SH-SY5Y (cell line): ENCODE results near the gene ROR1.

Experiments
- GATA2 ChIP-seq: IDR thresholded peaks from 2 replicates; pipeline ENCODE4 v1.6.1; 2011; ENCODE audit warnings: mild to moderate bottlenecking, low read depth, low read length
- GATA3 ChIP-seq: IDR thresholded peaks from 2 replicates; pipeline ENCODE4 v1.6.1; 2011; ENCODE audit warnings: low read depth, mild to moderate bottlenecking, low read length, moderate library complexity

The ROR1 gene

GRCh38 chr1:63773815-63774616, at the start of gene ROR1:
Gene ROR1 (plus strand): TSS chr1:63774017.
- TF ChIP-seq GATA2 (no peak), GATA3 (no peak)

DNA sequence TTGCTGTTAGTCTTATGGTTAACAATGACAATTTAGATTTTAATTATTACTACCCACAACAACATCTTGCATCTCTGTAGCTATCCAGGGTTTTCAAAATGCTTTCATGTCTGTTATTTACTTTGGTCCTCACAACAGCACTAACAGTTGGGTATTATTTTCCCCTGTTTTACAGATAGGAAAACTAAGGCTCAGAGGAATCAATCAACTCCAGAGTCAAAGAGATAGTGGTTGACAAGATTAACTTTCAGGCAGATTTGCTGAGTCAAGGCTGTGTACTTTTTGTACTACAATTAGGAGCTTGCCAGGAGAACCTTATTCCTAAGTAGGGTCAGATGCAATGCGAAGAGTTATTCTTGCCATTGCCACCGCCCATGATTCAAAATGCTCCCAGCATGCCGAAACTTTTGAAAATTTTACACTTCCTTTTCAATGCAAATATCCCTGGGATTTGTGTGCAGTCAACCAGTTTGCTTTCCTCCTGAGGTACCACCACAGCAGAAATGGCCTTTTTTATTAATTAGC, 49.4 kb upstream of the ROR1 start:
- TF ChIP-seq GATA3 (no peak), GATA2 (no peak)

- TF ChIP-seq GATA3 (no peak), GATA2 (no peak)
These were observed 45.1 kb upstream of the ROR1 start for GRCh38 chr1:63728611-63729226.

DNA sequence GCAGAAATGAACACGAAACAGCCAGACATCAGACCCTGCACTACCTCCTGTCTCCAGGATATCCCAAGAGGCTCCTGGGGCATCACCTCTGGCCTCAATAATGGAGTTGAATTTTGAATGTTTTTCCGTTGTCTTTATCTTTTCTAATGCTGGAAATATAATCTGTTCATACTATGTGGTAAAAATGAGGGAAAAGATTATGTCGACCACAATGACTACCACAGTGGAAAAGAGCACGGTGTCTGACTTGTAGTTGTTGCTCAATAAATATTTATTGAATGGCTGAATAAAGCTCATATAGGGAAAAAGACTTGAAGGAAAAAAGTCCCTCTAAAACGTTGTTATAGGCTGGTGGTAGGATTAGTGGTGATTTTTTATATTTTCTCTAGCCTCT, 44.6 kb upstream of the ROR1 start:
- no peak for TF ChIP-seq GATA3
- no peak for TF ChIP-seq GATA2

DNA sequence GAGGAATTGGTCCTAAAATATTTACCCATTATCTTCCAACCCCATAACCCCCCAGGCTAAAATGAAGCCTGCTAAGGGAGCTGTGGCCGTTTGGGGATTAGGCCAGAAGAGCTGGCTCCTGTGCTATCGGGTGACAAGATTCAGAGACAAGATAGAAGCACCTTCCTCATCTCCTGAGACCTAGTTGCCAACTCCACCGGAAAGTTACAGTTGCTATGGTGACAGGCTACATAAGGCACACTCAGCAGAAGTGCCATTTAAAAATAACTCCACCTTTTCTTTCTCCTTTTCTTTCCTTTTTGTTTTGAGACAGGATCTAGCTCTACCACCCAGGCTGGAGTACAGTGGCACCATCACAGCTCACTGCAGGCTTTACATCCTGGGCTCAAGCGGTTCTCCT, 43.6 kb upstream of the ROR1 start:
- peak; percentile 78 for TF ChIP-seq GATA2
- no peak for TF ChIP-seq GATA3

DNA sequence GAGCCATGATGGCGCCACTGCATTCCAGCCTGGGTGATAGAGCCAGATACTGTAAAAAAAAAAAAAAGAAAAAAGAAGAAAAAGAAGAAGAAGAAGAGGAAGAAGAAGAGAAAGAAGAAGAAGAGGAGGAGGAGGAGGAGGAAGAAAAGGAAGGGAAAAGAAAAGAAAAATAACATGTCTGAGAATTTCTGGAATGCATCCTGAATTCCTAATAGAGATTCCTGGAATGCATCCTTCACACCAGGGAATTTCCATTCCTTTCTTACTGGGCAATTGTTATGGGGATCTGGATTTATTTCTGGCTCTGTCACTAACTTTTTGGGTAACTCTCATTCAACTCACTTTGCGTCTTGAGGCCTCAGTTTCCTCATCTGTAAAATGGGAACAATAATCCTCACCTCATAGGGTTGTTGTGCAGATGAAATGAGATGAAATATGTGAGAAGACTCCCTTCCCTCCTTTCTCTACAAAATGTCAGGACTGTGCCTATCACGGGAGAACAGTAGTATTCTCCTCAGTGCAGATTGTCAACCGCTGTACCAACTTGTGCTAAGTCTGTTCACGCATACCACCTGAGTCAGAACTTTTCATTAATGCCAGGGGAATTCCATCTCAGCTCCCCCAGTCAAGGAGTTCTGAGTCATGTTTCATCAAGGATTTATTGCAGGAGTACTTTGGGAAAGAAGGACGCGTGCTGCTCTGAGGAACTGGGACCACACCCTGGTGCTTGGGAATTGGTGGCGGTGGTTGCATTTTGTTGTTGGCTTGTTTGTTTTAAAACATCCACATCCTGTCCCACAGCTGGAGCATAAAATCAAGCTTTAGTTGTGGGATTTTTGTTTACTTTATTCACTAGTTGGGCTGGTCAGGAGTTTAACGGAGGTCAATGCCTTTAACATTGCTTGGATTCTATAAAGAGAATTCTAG, 42.4 kb upstream of the ROR1 start:
- no peak for TF ChIP-seq GATA3
- TF ChIP-seq GATA2: no peak

DNA sequence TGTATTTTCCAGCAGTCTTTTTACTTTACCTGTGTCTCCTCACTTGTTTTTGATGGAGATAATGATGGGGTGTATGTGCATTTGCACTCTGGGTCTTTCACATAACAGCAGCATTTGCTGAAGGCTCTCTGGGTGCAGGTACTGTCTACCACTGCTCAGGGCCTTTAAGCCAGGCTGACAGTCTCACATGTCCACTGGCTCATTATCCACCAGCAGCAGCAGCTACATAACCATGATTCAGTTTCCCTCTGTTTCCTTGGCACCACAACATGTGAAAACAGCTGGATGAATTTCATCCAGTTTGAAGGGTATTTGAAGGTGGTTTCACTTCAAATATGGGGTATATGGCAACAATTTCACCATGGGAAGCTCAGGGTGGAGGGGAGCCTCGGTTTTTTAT, 41.2 kb upstream of the ROR1 start:
- TF ChIP-seq GATA3 (no peak), GATA2 (no peak)

- no peak for TF ChIP-seq GATA3
- TF ChIP-seq GATA2: no peak
These were observed 35.0 kb upstream of the ROR1 start for GRCh38 chr1:63738772-63739171.

DNA sequence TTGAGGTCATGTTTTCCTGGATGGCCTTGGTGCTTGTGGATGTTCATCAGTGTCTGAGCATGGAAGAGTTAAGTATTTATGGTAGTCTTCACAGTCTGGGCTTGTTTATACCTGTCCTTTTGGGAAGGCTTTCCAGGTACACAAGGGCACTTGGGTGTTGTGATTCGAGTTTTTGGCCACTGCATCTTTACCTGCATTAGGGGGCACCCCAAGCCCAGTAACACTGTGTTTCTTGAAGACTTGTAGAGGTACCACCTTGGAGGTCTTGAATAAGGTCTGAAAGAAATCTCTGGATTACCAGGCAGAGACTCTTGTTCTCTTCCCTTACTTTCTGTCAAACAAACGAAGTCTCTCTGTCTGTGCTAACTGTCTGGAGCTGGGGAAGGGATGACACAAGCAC, 34.4 kb upstream of the ROR1 start:
- TF ChIP-seq GATA3: no peak
- TF ChIP-seq GATA2: no peak

DNA sequence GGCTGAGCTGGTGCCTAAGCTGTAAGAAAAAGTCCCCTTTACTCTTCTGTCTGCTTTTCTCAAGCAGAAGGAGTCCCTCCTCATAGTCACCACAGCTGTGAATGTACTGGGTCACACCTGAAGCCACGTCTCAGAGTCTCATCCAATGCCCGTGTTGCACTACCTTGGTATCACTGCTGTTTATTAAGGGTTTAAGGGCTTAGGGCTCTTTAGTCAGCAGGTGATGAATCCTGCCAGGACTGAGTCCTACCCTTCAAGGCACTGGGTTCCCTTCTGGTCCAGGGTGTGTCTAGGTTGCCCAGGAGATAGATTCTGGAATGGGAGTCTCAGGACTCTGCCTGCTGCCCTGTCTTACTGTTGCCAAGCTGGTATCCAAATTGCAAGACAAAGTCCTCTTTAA, 33.4 kb upstream of the ROR1 start:
- TF ChIP-seq GATA3 (no peak), GATA2 (no peak)

DNA sequence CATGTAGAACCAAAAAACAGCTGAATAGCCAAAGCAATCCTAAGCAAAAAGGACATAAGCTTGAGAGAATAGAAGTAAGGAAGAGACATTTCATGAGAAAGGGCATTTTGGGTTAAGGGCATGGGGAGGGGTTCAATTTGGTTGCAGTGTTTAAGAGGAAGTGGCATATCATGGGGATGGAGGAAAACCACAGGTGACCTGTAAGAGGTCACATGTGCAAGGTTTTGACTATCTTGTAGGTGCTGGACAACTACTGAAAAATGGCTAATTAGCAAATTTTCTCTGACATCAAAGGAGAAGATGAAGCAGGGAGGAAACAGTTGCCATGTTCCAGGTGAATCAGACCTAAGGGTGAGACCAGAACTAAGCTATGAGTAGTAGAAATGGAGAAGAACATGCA, 31.3 kb upstream of the ROR1 start:
- TF ChIP-seq GATA3 (no peak), GATA2 (no peak)

GRCh38 chr1:63743781-63744180, 30.0 kb upstream of the ROR1 start:
- no peak for TF ChIP-seq GATA2
- no peak for TF ChIP-seq GATA3

DNA sequence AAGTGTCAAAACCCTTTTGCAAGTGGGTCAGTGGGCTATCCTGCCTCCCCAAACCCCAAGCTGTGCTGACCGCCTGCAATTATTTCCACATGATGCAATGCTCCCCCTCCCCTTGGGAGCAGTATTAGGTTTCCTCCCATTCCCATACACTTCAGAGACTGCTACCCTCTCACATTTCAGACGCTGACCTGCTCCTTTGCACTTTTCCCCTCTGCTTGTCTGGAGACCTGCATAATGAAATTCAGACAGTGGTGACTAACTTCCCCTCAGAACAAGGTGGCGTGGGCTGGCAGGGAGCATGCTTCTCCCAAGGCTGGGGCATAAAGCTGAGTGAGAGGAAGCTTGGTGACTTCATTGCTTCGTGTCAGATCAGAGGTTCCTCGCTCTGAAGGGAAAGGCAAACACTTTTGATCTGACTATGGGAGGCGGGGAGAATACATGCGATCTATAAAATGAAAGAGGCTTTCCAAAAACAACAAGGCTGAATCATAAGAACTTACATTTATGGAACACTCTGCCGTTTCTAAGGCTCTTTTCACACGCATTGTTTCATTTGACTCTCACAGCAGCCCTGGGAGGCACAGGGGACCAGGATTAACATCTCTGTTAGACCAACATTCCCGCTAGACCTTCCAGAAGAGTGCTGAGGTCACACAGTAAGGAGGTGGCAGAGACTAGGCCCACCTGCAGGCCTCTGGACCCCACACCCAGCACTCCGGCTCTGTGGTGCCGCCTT, 27.5 kb upstream of the ROR1 start:
- TF ChIP-seq GATA3: no peak
- TF ChIP-seq GATA2: no peak

- TF ChIP-seq GATA2: no peak
- TF ChIP-seq GATA3: no peak
These were observed 26.4 kb upstream of the ROR1 start for GRCh38 chr1:63747445-63747844.

- TF ChIP-seq GATA2 (no peak), GATA3 (no peak)
These were observed 25.7 kb upstream of the ROR1 start for GRCh38 chr1:63748046-63748580.

GRCh38 chr1:63748641-63749040, 25.2 kb upstream of the ROR1 start:
- TF ChIP-seq GATA3 (no peak), GATA2 (no peak)
